ENCODE measurements around the gene PLBD1. TPM values are rescaled to one million over a fixed set of nuclear protein-coding genes. Genes with fewer than 3 reads are reported as not detected.

PLBD1 gene
- total RNA-seq, 1 experiment from 2014 or later: 13.8 TPM

- intact Hi-C loops (cut with micrococcal nuclease; ENCODE audit: unreplicated experiment): no loop called here
Measured at GRCh38 chr12:14537088-14537487, 30.6 kb downstream of the PLBD1 start.

GRCh38 chr12:14532152-14532551 is 35.5 kb downstream of the PLBD1 start:
- H3K79me2 ChIP-seq (ENCODE audit: low read depth): no peaks in the 10 kb centered on the region
- CTCF ChIA-PET: no interaction called here
- H3K4me2 ChIP-seq: no peak overlapping the region
- no peaks in the 10 kb centered on the region for H3K4me1 ChIP-seq (replicated peaks; ENCODE audit: insufficient read depth)
- BruUV-seq (replicated peaks): no TSS peak
- no peaks in the 10 kb centered on the region for H3K9me2 ChIP-seq (ENCODE audit: insufficient read depth)
- H2AFZ ChIP-seq: no peak overlapping the region
- no peaks in the 10 kb centered on the region for H3K36me3 ChIP-seq (ENCODE audit: low read depth)
- POLR2A ChIA-PET (ENCODE audit: unreplicated experiment): no interaction called here
- no peaks in the 10 kb centered on the region for H4K20me1 ChIP-seq (ENCODE audit: insufficient read depth)
- DNase-seq: no peak
- H3K4me3 ChIP-seq: no peak overlapping the region
- no peaks in the 10 kb centered on the region for H3K9me3 ChIP-seq (ENCODE audit: insufficient read depth, low read depth)
- TF ChIP-seq CTCF (conservative IDR thresholded peaks at IDR 0.05) (no peak), EZH2 (IDR thresholded peaks at IDR 0.05; ENCODE audit: low read depth) (no peak)
- no peaks in the 10 kb centered on the region for H3F3A ChIP-seq (ENCODE audit: insufficient read depth, low read depth)
- H3K27me3 ChIP-seq (ENCODE audit: insufficient read depth, low read depth): no peaks in the 10 kb centered on the region
- H3K27ac ChIP-seq: no peak overlapping the region
- intact Hi-C loops (cut with micrococcal nuclease; ENCODE audit: unreplicated experiment): no loop called here

More at GRCh38 chr12:14537088-14537487, 30.6 kb downstream of the PLBD1 start:
- Histone ChIP-seq H3K4me2 (no peak overlapping the region), H3K4me3 (no peak overlapping the region), H3K27me3 (ENCODE audit: insufficient read depth, low read depth) (no peaks in the 10 kb centered on the region), H2AFZ (no peak overlapping the region), H3K9me3 (ENCODE audit: insufficient read depth, low read depth) (no peaks in the 10 kb centered on the region), H3K27ac (no peak overlapping the region), H3K79me2 (ENCODE audit: low read depth) (no peaks in the 10 kb centered on the region), H4K20me1 (ENCODE audit: insufficient read depth) (no peaks in the 10 kb centered on the region), H3K9me2 (ENCODE audit: insufficient read depth) (no peaks in the 10 kb centered on the region), H3K4me1 (replicated peaks; ENCODE audit: insufficient read depth) (no peaks in the 10 kb centered on the region; the same call in 1 of the 2 replicates), H3K36me3 (ENCODE audit: low read depth) (no peaks in the 10 kb centered on the region), H3F3A (ENCODE audit: insufficient read depth, low read depth) (no peaks in the 10 kb centered on the region; the same call in 1 of the 2 replicates)
- CTCF ChIA-PET: no interaction called here
- no TSS peak for BruUV-seq (replicated peaks)
- POLR2A ChIA-PET (ENCODE audit: unreplicated experiment): no interaction called here
- TF ChIP-seq EZH2 (IDR thresholded peaks at IDR 0.05; ENCODE audit: low read depth): no peak
- no peak for TF ChIP-seq CTCF (conservative IDR thresholded peaks at IDR 0.05)
- no peak for DNase-seq

GRCh38 chr12:14525964-14526363 is 41.7 kb downstream of the PLBD1 start:
- no peak overlapping the region for H2AFZ ChIP-seq
- TF ChIP-seq EZH2 (IDR thresholded peaks at IDR 0.05; ENCODE audit: low read depth) (no peak), CTCF (conservative IDR thresholded peaks at IDR 0.05) (no peak)
- no peaks in the 10 kb centered on the region for H3K4me1 ChIP-seq (replicated peaks; ENCODE audit: insufficient read depth)
- POLR2A ChIA-PET (ENCODE audit: unreplicated experiment): no interaction called here
- intact Hi-C loops (cut with micrococcal nuclease; ENCODE audit: unreplicated experiment): no loop called here
- no peaks in the 10 kb centered on the region for H3K79me2 ChIP-seq (ENCODE audit: low read depth)
- no peak for DNase-seq
- H3K36me3 ChIP-seq (ENCODE audit: low read depth): no peaks in the 10 kb centered on the region
- no peak overlapping the region for H3K4me2 ChIP-seq
- no peak overlapping the region for H3K4me3 ChIP-seq
- no peak overlapping the region for H3K27ac ChIP-seq
- H3K9me3 ChIP-seq (ENCODE audit: insufficient read depth, low read depth): peaks cover 6% of the 10 kb centered on the region; the same call in 1 of the 2 replicates
- H3K9me2 ChIP-seq (ENCODE audit: insufficient read depth): no peaks in the 10 kb centered on the region
- no TSS peak for BruUV-seq (replicated peaks)
- no peaks in the 10 kb centered on the region for H3K27me3 ChIP-seq (ENCODE audit: insufficient read depth, low read depth)
- H3F3A ChIP-seq (ENCODE audit: insufficient read depth, low read depth): no peaks in the 10 kb centered on the region
- CTCF ChIA-PET: no interaction called here
- H4K20me1 ChIP-seq (ENCODE audit: insufficient read depth): no peaks in the 10 kb centered on the region
